ENCODE results near the gene STEAP4. TPM values are rescaled to one million over a fixed set of nuclear protein-coding genes. Genes with fewer than 3 reads are reported as not detected.
A peak's percentile ranks its signal among the peaks of the same experiment; 100 is the strongest.

Gene STEAP4
- 9.4 TPM for total RNA-seq (ENCODE audit: insufficient read depth, low replicate concordance)

GRCh38 chr7:88306590-88307048 lies at the start of gene STEAP4:
TSS of gene STEAP4 (minus strand) at chr7:88306894. CDS start at chr7:88284269, 22,625 bp downstream.
- peak; percentile 81 for DNase-seq (ENCODE audit: low spot score)

GRCh38 chr7:88355011-88355410 lies 48.3 kb upstream of the STEAP4 start:
- no peak for DNase-seq (ENCODE audit: low spot score)

GRCh38 chr7:88350118-88350517 lies 43.4 kb upstream of the STEAP4 start:
- no peak for DNase-seq (ENCODE audit: low spot score)

GRCh38 chr7:88347517-88347916 lies 40.8 kb upstream of the STEAP4 start:
- no peak for DNase-seq (ENCODE audit: low spot score)

- no peak for DNase-seq (ENCODE audit: low spot score)
Observed at GRCh38 chr7:88347090-88347489, 40.4 kb upstream of the STEAP4 start.

GRCh38 chr7:88346357-88346756 lies 39.7 kb upstream of the STEAP4 start:
- no peak for DNase-seq (ENCODE audit: low spot score)

- DNase-seq (ENCODE audit: low spot score) = peak; percentile 65
Observed at GRCh38 chr7:88344956-88345832, 38.5 kb upstream of the STEAP4 start.

GRCh38 chr7:88344271-88344670 lies 37.6 kb upstream of the STEAP4 start:
- DNase-seq (ENCODE audit: low spot score) = no peak

GRCh38 chr7:88339195-88339922 lies 32.7 kb upstream of the STEAP4 start:
- DNase-seq (ENCODE audit: low spot score) = no peak

GRCh38 chr7:88338503-88338902 lies 31.8 kb upstream of the STEAP4 start:
- no peak for DNase-seq (ENCODE audit: low spot score)

- DNase-seq (ENCODE audit: low spot score) = no peak
Observed at GRCh38 chr7:88337572-88337971, 30.9 kb upstream of the STEAP4 start.

- no peak for DNase-seq (ENCODE audit: low spot score)
Observed at GRCh38 chr7:88331322-88331721, 24.6 kb upstream of the STEAP4 start.

GRCh38 chr7:88329532-88330463 lies 23.1 kb upstream of the STEAP4 start:
- DNase-seq (ENCODE audit: low spot score) = no peak

GRCh38 chr7:88328787-88329186 lies 22.1 kb upstream of the STEAP4 start:
- no peak for DNase-seq (ENCODE audit: low spot score)

- no peak for DNase-seq (ENCODE audit: low spot score)
Observed at GRCh38 chr7:88324699-88325098, 18.0 kb upstream of the STEAP4 start.

- peak; percentile 32 for DNase-seq (ENCODE audit: low spot score)
Observed at GRCh38 chr7:88322151-88322550, 15.5 kb upstream of the STEAP4 start.

- no peak for DNase-seq (ENCODE audit: low spot score)
Observed at GRCh38 chr7:88321694-88322093, 15.0 kb upstream of the STEAP4 start.

- no peak for DNase-seq (ENCODE audit: low spot score)
Observed at GRCh38 chr7:88318196-88318595, 11.5 kb upstream of the STEAP4 start.

- no peak for DNase-seq (ENCODE audit: low spot score)
Observed at GRCh38 chr7:88317422-88317821, 10.7 kb upstream of the STEAP4 start.

- DNase-seq (ENCODE audit: low spot score) = no peak
Observed at GRCh38 chr7:88316456-88316855, 9.8 kb upstream of the STEAP4 start.

- DNase-seq (ENCODE audit: low spot score) = no peak
Observed at GRCh38 chr7:88315522-88315921, 8.8 kb upstream of the STEAP4 start.
